Liver (tissue), 9 donors: ENCODE data around the gene RTN4RL1. TPM values are rescaled to one million over a fixed set of nuclear protein-coding genes. Genes with fewer than 3 reads are reported as not detected.

Experiments
- DNase-seq: peaks from one replicate; pipeline ENCODE4 v3.0.0-alpha.2; 2017; ENCODE audit warnings: low spot score
- H3K27ac ChIP-seq, 2 donors: one replicate each; pipeline ENCODE4 v1.7.0; 2013; ENCODE audit warnings: inconsistent platforms in 2 of 2, low read length in 2 of 2, control low read depth in 1 of 2, low read depth in 1 of 2, mild to moderate bottlenecking in 1 of 2
- H3K27me3 ChIP-seq, 4 donors: one replicate each; pipeline versions ENCODE4 v1.6.1 to v1.7.0; 2013; ENCODE audit warnings: low read length in 3 of 4, inconsistent platforms in 1 of 4, mild to moderate bottlenecking in 1 of 4, moderate library complexity in 1 of 4; ENCODE audit not compliant: control insufficient read depth in 4 of 4, insufficient read depth in 4 of 4
- H3K36me3 ChIP-seq, 4 donors: one replicate each; pipeline versions ENCODE4 v1.6.1 to v1.7.0; 2013; ENCODE audit warnings: low read length in 3 of 4, mild to moderate bottlenecking in 3 of 4, low read depth in 1 of 4, moderate library complexity in 1 of 4; ENCODE audit not compliant: control insufficient read depth in 4 of 4, insufficient read depth in 3 of 4
- H3K4me1 ChIP-seq, 4 donors: one replicate each; pipeline versions ENCODE4 v1.6.1 to v1.7.0; 2013; ENCODE audit warnings: low read length in 3 of 4, mild to moderate bottlenecking in 3 of 4, moderate library complexity in 1 of 4; ENCODE audit not compliant: control insufficient read depth in 4 of 4, insufficient read depth in 4 of 4
- H3K4me3 ChIP-seq, 3 donors: one replicate each; pipeline versions ENCODE4 v1.6.1 to v1.7.0; 2013; ENCODE audit warnings: low read length in 3 of 3, control low read depth in 1 of 3, low read depth in 1 of 3, mild to moderate bottlenecking in 1 of 3
- H3K9ac ChIP-seq, 2 donors: one replicate each; pipeline ENCODE4 v1.7.0; 2013; ENCODE audit warnings: low read length in 2 of 2, mild to moderate bottlenecking in 2 of 2, moderate library complexity in 2 of 2, control low read depth in 1 of 2, low read depth in 1 of 2
- H3K9me3 ChIP-seq, 4 donors: one replicate each; pipeline versions ENCODE4 v1.6.1 to v1.7.0; 2013; ENCODE audit warnings: low read length in 3 of 4; ENCODE audit not compliant: control insufficient read depth in 4 of 4
- ATF3 ChIP-seq: IDR thresholded peaks from 2 replicates; pipeline ENCODE4 v1.6.1; 2016; ENCODE audit warnings: antibody characterized with exemption
- CTCF ChIP-seq: fragments of 150-350 bp; IDR thresholded peaks from 2 replicates; pipeline ENCODE4 v1.5.1; 2017; ENCODE audit warnings: improper control_type of control experiment, low read depth, low read length; ENCODE audit not compliant: missing input control
- EGR1 ChIP-seq, 2 donors: IDR thresholded peaks; 2 replicates each; pipeline ENCODE4 v1.6.1; 2016 to 2018; ENCODE audit warnings: antibody characterized with exemption in 2 of 2, low read depth in 2 of 2
- FOXA1 ChIP-seq: IDR thresholded peaks from 2 replicates; pipeline ENCODE4 v1.6.1; 2016; ENCODE audit warnings: antibody characterized with exemption
- FOXA2 ChIP-seq: IDR thresholded peaks from 2 replicates; pipeline ENCODE4 v1.6.1; 2016; ENCODE audit warnings: antibody characterized with exemption
- GABPA ChIP-seq, 2 donors: IDR thresholded peaks in 1 of 2; conservative IDR thresholded peaks in 1 of 2; 2 replicates each; pipeline ENCODE4 v1.6.1; 2016; ENCODE audit warnings: antibody characterized with exemption in 2 of 2, mild to moderate bottlenecking in 1 of 2, moderate library complexity in 1 of 2
- HNF4A ChIP-seq, 2 donors: conservative IDR thresholded peaks; 2 replicates each; pipeline ENCODE4 v1.6.1; 2016; ENCODE audit warnings: antibody characterized with exemption in 2 of 2, mild to moderate bottlenecking in 2 of 2
- HNF4G ChIP-seq: IDR thresholded peaks from 2 replicates; pipeline ENCODE4 v1.6.1; 2016; ENCODE audit warnings: antibody characterized with exemption
- JUND ChIP-seq, 2 donors: IDR thresholded peaks; 2 replicates each; pipeline ENCODE4 v1.6.1; 2016; ENCODE audit warnings: antibody characterized with exemption in 2 of 2
- MAX ChIP-seq: IDR thresholded peaks from 2 replicates; pipeline ENCODE4 v1.6.1; 2016; ENCODE audit warnings: antibody characterized with exemption
- NR2F2 ChIP-seq: IDR thresholded peaks from 2 replicates; pipeline ENCODE4 v1.6.1; 2016; ENCODE audit warnings: antibody characterized with exemption
- RAD21 ChIP-seq, 2 donors: IDR thresholded peaks; 2 replicates each; pipeline ENCODE4 v1.6.1; 2016; ENCODE audit warnings: antibody characterized with exemption in 2 of 2, mild to moderate bottlenecking in 2 of 2
- REST ChIP-seq: IDR thresholded peaks from 2 replicates; pipeline ENCODE4 v1.6.1; 2016; ENCODE audit warnings: antibody characterized with exemption, mild to moderate bottlenecking
- RXRA ChIP-seq, 2 donors: IDR thresholded peaks; 2 replicates each; pipeline ENCODE4 v1.6.1; 2017 to 2018; ENCODE audit warnings: antibody characterized with exemption in 2 of 2, mild to moderate bottlenecking in 1 of 2
- SP1 ChIP-seq: IDR thresholded peaks from 2 replicates; pipeline ENCODE4 v1.6.1; 2018; ENCODE audit warnings: antibody characterized with exemption, mild to moderate bottlenecking
- TAF1 ChIP-seq: conservative IDR thresholded peaks from 2 replicates; pipeline ENCODE4 v1.6.1; 2016; ENCODE audit warnings: antibody characterized with exemption, mild to moderate bottlenecking
- YY1 ChIP-seq: IDR thresholded peaks from 2 replicates; pipeline ENCODE4 v1.6.1; 2016; ENCODE audit warnings: antibody characterized with exemption, mild to moderate bottlenecking
- ZBTB33 ChIP-seq: IDR thresholded peaks from 2 replicates; pipeline ENCODE4 v1.6.1; 2016; ENCODE audit warnings: antibody characterized with exemption
- WGBS: extraction: QIAGEN DNeasy Blood & Tissue Kit; methylation state at CpG from one replicate; pipeline ENCODE4 v1.1.7; 2013; 5-methylcytosine and 5-hydroxymethylcytosine counted together
- polyA plus RNA-seq, 2 donors: library from polyadenylated mRNA; stranded (reverse) in 1 of 2; unstranded in 1 of 2; fragments of 200-250 nt in 1 of 2; fragments of >200 nt in 1 of 2; fragmentation: Nextera tagmentation in 1 of 2; extraction: Ambion mirVana in 1 of 2; gene quantifications; one replicate each; pipeline versions ENCODE4 v1.2.1 to v1.2.3, GENCODE V29; 2013 to 2015
- total RNA-seq, 2 donors: library from RNA; depleted of rRNA; stranded (reverse); fragments of >200 nt; gene quantifications; one replicate each; pipeline ENCODE4 v1.2.3, GENCODE V29; 2014
- donor health status: healthy.
- donor health status: healthy.
- donor health status: healthy.
- donor health status: healthy.
- donor health status: healthy.

RTN4RL1 gene
- total and polyA plus RNA-seq, 4 donors, result 0.04 to 5.4 (median 1.2) TPM

GRCh38 chr17:2023692-2024571, 1.2 kb downstream of the RTN4RL1 start:
- H3K4me1 ChIP-seq, result peaks cover 2 to 35% (median 22%) of the 10 kb centered on the region in 4 donors
- WGBS, result under 1% methylated on average over 85 of the region's 85 CpGs
- no peak for DNase-seq

More at GRCh38 chr17:2023692-2024571, 1.2 kb downstream of the RTN4RL1 start:
- H3K4me3 ChIP-seq, result peak overlapping the region; percentile 44 to 77 (median 73)
- H3K9me3 ChIP-seq, result no peaks in the 10 kb centered on the region
- no peaks in the 10 kb centered on the region for H3K36me3 ChIP-seq
- H3K9ac ChIP-seq, result no peak overlapping the region
- H3K27me3 ChIP-seq, result no peaks in the 10 kb centered on the region
- peak overlapping the region in 1 of 2 donors; percentile 42 for H3K27ac ChIP-seq
- TF ChIP-seq SP1 (no peak), RXRA (IDR thresholded peaks at IDR 0.05) (no peak), FOXA2 (no peak), ATF3 (no peak), JUND (IDR thresholded peaks at IDR 0.05) (no peak), GABPA (IDR thresholded peaks at IDR 0.05 in 1 of 2, conservative IDR thresholded peaks at IDR 0.05 in 1 of 2) (no peak), HNF4A (conservative IDR thresholded peaks at IDR 0.05) (no peak), FOXA1 (no peak), NR2F2 (no peak), RAD21 (IDR thresholded peaks at IDR 0.05) (no peak), YY1 (no peak), TAF1 (no peak), MAX (no peak), CTCF (no peak), REST (no peak), HNF4G (no peak), ZBTB33 (no peak), EGR1 (IDR thresholded peaks at IDR 0.05; ENCODE audit: low read depth in 2 of 2) (no peak)
